ENCODE measurements around the gene NCKAP5.

The NCKAP5 gene

DNA sequence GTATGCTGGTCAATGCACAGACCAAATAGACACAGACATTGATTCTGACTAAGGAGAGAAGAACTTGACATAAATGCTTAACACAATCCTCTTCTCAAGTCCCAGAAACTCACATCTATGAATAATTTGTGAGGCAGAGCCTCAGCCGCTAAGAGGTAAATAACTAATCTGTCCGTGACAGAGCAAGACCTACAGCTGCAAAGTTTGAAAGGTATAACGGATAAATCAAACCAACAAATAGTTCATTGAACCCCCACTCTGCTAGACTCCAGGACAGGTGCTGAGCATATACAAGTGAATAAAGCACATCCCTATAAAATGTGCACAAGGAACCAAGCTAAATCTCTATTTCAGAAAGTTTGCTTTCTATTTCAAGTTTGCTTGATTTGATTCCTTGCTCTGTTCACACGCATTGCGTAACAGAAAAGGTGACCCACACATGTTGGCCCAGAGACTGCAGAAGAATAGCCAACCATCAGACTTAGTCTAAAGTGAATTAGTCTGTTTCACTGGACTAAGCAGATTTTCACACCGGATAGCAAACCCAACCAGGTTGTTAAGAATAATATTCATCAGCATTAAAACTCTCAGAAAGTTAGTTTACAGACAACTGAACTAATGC, 51.7 kb downstream of the NCKAP5 start:
- no peaks in the 10 kb centered on the region for H3K4me1 ChIP-seq (ENCODE audit: insufficient read depth, poor library complexity, severe bottlenecking)
- no peak for DNase-seq (ENCODE audit: low spot score)
- no peak for TF ChIP-seq CTCF (IDR thresholded peaks at IDR 0.05; ENCODE audit: poor library complexity, severe bottlenecking)

GRCh38 chr2:133515271-133515670, 53.0 kb downstream of the NCKAP5 start:
- no peaks in the 10 kb centered on the region for H3K36me3 ChIP-seq (ENCODE audit: low read depth)
- no peak overlapping the region for H3K27ac ChIP-seq (ENCODE audit: poor library complexity, severe bottlenecking)
- no peaks in the 10 kb centered on the region for H3K27me3 ChIP-seq (ENCODE audit: insufficient read depth, poor library complexity, severe bottlenecking)
- no peaks in the 10 kb centered on the region for H3K9me3 ChIP-seq (ENCODE audit: severe bottlenecking)
- ATAC-seq (ENCODE audit: low read depth) (no peak), DNase-seq (ENCODE audit: low spot score) (no peak)
- TF ChIP-seq CTCF (IDR thresholded peaks at IDR 0.05; ENCODE audit: poor library complexity, severe bottlenecking): no peak
- no peak overlapping the region for H3K4me3 ChIP-seq (ENCODE audit: severe bottlenecking)
- H3K4me1 ChIP-seq (ENCODE audit: insufficient read depth, poor library complexity, severe bottlenecking): no peaks in the 10 kb centered on the region

More for the DNA sequence above, 51.7 kb downstream of the NCKAP5 start:
- H3K36me3 ChIP-seq (ENCODE audit: low read depth): no peaks in the 10 kb centered on the region
- ATAC-seq (ENCODE audit: low read depth): no peak
- H3K9me3 ChIP-seq (ENCODE audit: severe bottlenecking): no peaks in the 10 kb centered on the region
- H3K27ac ChIP-seq (ENCODE audit: poor library complexity, severe bottlenecking): no peak overlapping the region
- no peak overlapping the region for H3K4me3 ChIP-seq (ENCODE audit: severe bottlenecking)
- H3K27me3 ChIP-seq (ENCODE audit: insufficient read depth, poor library complexity, severe bottlenecking): no peaks in the 10 kb centered on the region

DNA sequence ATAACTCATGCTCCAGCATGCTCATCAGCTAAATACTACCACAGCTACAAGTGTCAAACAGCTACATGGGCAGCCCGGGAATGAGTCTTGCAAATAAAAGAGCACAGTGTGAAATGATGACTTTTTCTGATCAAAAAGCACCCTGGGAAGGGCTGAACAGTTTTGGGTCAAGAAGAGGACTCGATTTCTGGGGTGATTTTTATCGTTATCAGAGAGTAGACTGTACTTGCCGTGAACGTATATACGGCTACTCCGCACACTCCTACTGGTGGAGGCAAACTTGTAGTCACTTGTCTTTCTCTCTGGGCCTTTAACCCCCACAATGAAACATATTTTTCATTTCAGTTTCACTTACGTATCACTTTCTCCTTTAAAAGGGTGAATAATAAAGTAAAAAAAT, 54.4 kb downstream of the NCKAP5 start:
- H3K36me3 ChIP-seq (ENCODE audit: low read depth): no peaks in the 10 kb centered on the region
- DNase-seq (ENCODE audit: low spot score): no peak
- H3K27ac ChIP-seq (ENCODE audit: poor library complexity, severe bottlenecking): no peak overlapping the region
- H3K4me3 ChIP-seq (ENCODE audit: severe bottlenecking): no peak overlapping the region
- ATAC-seq (ENCODE audit: low read depth): no peak
- no peaks in the 10 kb centered on the region for H3K27me3 ChIP-seq (ENCODE audit: insufficient read depth, poor library complexity, severe bottlenecking)
- no peaks in the 10 kb centered on the region for H3K4me1 ChIP-seq (ENCODE audit: insufficient read depth, poor library complexity, severe bottlenecking)
- H3K9me3 ChIP-seq (ENCODE audit: severe bottlenecking): no peaks in the 10 kb centered on the region
- TF ChIP-seq CTCF (IDR thresholded peaks at IDR 0.05; ENCODE audit: poor library complexity, severe bottlenecking): no peak

GRCh38 chr2:133512121-133512520, 56.1 kb downstream of the NCKAP5 start:
- ATAC-seq (ENCODE audit: low read depth) (no peak), DNase-seq (ENCODE audit: low spot score) (no peak)
- H3K27ac ChIP-seq (ENCODE audit: poor library complexity, severe bottlenecking): no peak overlapping the region
- H3K27me3 ChIP-seq (ENCODE audit: insufficient read depth, poor library complexity, severe bottlenecking): no peaks in the 10 kb centered on the region
- no peaks in the 10 kb centered on the region for H3K9me3 ChIP-seq (ENCODE audit: severe bottlenecking)
- no peaks in the 10 kb centered on the region for H3K4me1 ChIP-seq (ENCODE audit: insufficient read depth, poor library complexity, severe bottlenecking)
- no peaks in the 10 kb centered on the region for H3K36me3 ChIP-seq (ENCODE audit: low read depth)
- no peak for TF ChIP-seq CTCF (IDR thresholded peaks at IDR 0.05; ENCODE audit: poor library complexity, severe bottlenecking)
- no peak overlapping the region for H3K4me3 ChIP-seq (ENCODE audit: severe bottlenecking)

DNA sequence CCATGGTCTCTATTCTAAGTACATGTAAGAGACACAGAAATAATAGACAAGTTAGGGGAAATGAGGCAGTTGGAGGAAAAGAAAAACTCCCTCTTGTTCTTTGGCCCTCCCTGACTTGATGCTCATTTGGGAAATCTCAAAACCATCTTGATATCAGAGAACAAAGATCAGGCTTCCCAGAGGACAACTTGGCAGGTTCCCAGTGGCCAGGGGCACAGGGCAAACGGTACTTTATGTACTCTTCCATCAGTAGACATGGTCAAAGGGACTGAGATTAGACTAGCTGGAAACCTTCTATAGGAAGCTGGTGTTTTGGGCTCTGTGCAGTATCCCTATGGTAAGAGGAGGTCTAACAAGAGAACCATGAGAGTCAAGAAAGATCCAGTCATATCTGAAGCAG, 56.6 kb downstream of the NCKAP5 start:
- no peak for ATAC-seq (ENCODE audit: low read depth)
- Histone ChIP-seq H3K27me3 (ENCODE audit: insufficient read depth, poor library complexity, severe bottlenecking) (no peaks in the 10 kb centered on the region), H3K4me1 (ENCODE audit: insufficient read depth, poor library complexity, severe bottlenecking) (no peaks in the 10 kb centered on the region)

More for the DNA sequence above, 56.6 kb downstream of the NCKAP5 start:
- no peaks in the 10 kb centered on the region for H3K36me3 ChIP-seq (ENCODE audit: low read depth)
- no peak for TF ChIP-seq CTCF (IDR thresholded peaks at IDR 0.05; ENCODE audit: poor library complexity, severe bottlenecking)
- H3K4me3 ChIP-seq (ENCODE audit: severe bottlenecking): no peak overlapping the region
- DNase-seq (ENCODE audit: low spot score): no peak
- H3K9me3 ChIP-seq (ENCODE audit: severe bottlenecking): no peaks in the 10 kb centered on the region
- H3K27ac ChIP-seq (ENCODE audit: poor library complexity, severe bottlenecking): no peak overlapping the region

Data from RWPE2 (cell line).